AG09309 (cell line): ENCODE measurements around the gene CASP3.

Source experiments
- DNase-seq: peaks from one replicate; pipeline ENCODE4 v3.0.0-alpha.2; 2010; ENCODE audit warnings: low read depth
- H3K4me3 ChIP-seq: 2 replicates; pipeline ENCODE4 v1.5.1; 2011; ENCODE audit warnings: mild to moderate bottlenecking, low read depth, low read length, moderate library complexity; ENCODE audit not compliant: control insufficient read depth
- TF ChIP-seq, protein P1 (sequence below): IDR thresholded peaks from 2 replicates; pipeline ENCODE4 v1.5.1; 2011; ENCODE audit warnings: mild to moderate bottlenecking, low read depth, low read length, inconsistent platforms; ENCODE audit not compliant: insufficient read depth, control insufficient read depth; ENCODE audit errors: missing control alignments

The CASP3 gene

DNA sequence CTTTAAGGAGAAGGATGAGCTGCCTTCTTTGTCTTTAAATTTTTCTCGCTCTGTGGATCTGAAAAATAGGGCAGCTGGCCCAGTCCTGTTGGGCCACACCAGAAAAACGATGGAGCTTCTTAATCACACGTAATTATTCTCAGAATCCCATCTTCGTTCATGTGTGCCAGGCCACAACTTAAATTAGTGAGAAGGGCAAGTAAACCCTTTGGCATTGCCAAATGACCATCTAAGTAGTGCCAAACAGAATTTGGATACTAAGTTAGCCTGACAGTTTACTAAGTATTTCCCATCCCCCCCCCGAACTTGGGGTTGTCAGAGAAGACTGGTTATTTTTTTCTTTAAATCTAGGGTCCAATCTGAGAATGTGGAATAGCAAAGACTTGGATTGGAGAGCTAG is 62.0 kb downstream of the CASP3 start:
- TF ChIP-seq, protein P1, sequence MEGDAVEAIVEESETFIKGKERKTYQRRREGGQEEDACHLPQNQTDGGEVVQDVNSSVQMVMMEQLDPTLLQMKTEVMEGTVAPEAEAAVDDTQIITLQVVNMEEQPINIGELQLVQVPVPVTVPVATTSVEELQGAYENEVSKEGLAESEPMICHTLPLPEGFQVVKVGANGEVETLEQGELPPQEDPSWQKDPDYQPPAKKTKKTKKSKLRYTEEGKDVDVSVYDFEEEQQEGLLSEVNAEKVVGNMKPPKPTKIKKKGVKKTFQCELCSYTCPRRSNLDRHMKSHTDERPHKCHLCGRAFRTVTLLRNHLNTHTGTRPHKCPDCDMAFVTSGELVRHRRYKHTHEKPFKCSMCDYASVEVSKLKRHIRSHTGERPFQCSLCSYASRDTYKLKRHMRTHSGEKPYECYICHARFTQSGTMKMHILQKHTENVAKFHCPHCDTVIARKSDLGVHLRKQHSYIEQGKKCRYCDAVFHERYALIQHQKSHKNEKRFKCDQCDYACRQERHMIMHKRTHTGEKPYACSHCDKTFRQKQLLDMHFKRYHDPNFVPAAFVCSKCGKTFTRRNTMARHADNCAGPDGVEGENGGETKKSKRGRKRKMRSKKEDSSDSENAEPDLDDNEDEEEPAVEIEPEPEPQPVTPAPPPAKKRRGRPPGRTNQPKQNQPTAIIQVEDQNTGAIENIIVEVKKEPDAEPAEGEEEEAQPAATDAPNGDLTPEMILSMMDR: no peak
- H3K4me3 ChIP-seq: no peak overlapping the region
- DNase-seq: no peak

DNA sequence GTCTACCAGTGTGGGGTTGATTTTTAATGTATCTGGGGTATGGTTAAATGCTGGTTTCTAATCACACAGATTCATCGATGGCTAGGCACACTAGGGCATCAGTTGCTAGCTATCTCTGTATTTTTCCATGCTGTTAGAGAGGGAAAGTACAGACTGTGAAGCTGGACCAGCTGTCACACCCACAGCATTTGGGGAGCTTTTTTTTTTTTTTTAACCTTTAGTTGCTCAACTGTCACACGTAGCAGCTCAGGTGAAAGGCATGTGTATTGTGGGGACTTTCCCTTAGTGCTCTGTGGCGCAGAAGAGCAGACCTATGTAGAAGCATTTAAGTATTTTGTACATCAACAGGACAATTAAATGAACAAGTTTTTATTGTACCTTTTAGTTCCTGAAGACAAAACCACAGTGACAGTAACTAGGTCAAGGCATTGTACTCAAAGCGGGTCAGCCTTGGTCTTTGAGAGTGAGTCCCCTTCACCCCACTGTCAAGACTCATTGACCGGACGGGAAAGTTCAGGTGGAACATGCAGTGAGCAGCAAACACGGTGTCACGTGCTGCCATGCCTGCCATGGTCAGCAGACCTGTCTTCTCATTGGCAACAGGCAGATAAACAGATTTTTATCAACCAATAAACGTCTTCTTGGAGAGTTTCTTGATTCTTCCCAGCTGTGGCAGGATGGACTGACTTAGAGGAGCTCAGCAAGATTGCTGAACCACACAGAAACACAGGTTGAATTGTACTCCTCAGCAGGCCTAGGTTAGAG is 65.3 kb downstream of the CASP3 start:
- TF ChIP-seq, protein P1: no peak
- no peak for DNase-seq
- no peak overlapping the region for H3K4me3 ChIP-seq
